ENCODE data around the gene DISC1. TPM values are rescaled to one million over a fixed set of nuclear protein-coding genes. Genes with fewer than 3 reads are reported as not detected.

The DISC1 gene
- total RNA-seq, 5 donors from 2014 or later (not counting 1 experiment from before 2014, with no cell fraction given): 12.9 to 37.0 (median 14.6) TPM

DNA sequence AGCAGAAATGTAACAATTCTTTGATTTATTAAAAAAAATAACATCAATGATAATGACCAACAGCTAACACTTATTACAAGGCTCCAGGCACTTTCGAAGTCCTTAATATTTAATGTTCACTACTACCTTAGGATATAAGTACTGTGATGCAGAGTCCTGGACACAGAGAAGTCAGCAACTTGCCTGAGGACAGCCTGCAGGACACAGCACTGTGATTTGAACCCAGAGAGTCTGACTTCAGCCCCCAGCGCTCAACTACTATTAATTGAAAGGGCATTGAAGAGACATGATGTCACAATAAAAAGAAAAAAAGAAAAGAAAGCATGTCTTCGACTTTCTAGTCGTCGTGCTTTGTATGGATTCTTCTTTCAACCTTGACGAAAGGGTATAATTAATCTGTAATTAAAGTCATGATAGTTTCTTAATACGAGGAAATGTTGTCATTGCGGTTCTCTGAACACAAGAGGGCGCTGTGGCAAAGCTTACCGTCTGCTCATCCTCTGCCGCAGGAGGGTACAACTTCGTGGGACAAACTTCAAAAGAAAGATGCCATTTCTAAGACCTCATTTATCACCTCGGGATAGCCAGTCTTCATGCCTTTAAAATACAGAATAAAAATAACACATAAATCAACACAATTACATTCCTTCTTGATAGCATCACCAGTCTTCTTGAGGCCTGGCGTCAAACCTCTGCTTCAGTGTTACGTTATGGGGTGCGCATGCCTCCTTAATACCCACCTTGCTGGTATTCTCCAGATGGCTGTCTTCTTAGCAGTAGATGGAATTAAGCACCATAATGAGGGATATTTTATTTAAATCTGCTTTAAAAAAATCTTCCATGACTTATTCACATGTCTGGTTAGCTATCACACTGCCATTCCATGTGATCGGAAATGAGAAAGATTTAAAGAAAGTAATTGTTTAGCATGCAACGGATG lies 240.1 kb downstream of the DISC1 start:
- no peaks in the 10 kb centered on the region for H3K27me3 Mint-ChIP-seq
- CTCF ChIA-PET: interaction anchor here (0.9 to 4.9 kb wide), 6 partner anchors 11 to 1376 kb away, joined by 3 to 27 read pairs (median 4); no protein-coding TSS in a partner anchor
- Histone ChIP-seq H3K4me1 (ENCODE audit: control insufficient read depth in 1 of 2, extremely low read depth in 1 of 2, insufficient read depth in 2 of 2, low read length in 2 of 2) (peaks cover 17 to 26% of the 10 kb centered on the region in 2 experiments), H3K9me3 (no peaks in the 10 kb centered on the region), H3K27ac (ENCODE audit: low read length) (no peak overlapping the region), H3K27me3 (replicated peaks in 1 of 2; ENCODE audit: control insufficient read depth in 2 of 2, extremely low read depth in 1 of 2, insufficient read depth in 2 of 2, low read length in 1 of 2) (no peaks in the 10 kb centered on the region), H3K4me3 (ENCODE audit: control insufficient read depth in 1 of 2, extremely low read depth in 1 of 2, low read length in 1 of 2) (no peak overlapping the region), H3K36me3 (ENCODE audit: control insufficient read depth in 2 of 2, extremely low read depth in 1 of 2, insufficient read depth in 1 of 2, low read length in 1 of 2) (no peaks in the 10 kb centered on the region)
- peaks cover 4% of the 10 kb centered on the region for H3K36me3 Mint-ChIP-seq
- H3K4me3 Mint-ChIP-seq: no peak overlapping the region
- DNase-seq: peak in 34 of 35 experiments; percentile 18 to 82 (median 46)
- no peak overlapping the region for H3K27ac Mint-ChIP-seq
- POLR2A ChIA-PET: interaction anchor here in 1 of 2 donors (0.7 to 1.5 kb wide), 2 partner anchors 53 to 65 kb away, joined by 3 read pairs; no protein-coding TSS in a partner anchor
- peaks cover 40 to 46% (median 46%) of the 10 kb centered on the region in 3 donors for H3K4me1 Mint-ChIP-seq
- H3K9me3 Mint-ChIP-seq: no peaks in the 10 kb centered on the region
- 5% methylated on average over 8 of the region's 18 CpGs for WGBS (ENCODE audit: insufficient coverage)
- peak in 2 of 4 experiments; percentile 20 to 35 for ATAC-seq (replicated peaks in 1 of 4)

DNA sequence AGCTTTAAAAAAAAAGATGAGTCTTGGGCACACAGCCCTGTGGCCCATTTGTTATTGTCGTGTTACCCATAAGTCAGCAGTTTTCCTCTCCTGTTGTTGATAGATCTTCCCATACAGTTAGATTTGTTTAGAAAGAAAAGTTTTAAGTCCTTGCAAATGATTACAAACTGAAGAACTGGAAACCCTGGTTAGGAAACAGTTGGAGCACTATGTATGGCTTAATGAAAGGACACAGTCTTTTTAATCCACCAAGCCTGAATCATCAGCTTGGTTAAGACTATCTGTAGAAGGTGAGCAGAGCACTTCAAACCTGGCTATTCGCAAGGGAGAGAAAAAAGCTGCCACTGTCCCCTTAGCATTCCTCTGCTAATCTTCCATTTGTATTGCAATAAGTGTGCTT lies 241.0 kb downstream of the DISC1 start:
- DNase-seq (no peak), ATAC-seq (replicated peaks in 1 of 4) (no peak)
- no peak overlapping the region for H3K27ac ChIP-seq (ENCODE audit: low read length)
- peaks cover 4% of the 10 kb centered on the region for H3K36me3 Mint-ChIP-seq
- H3K4me3 Mint-ChIP-seq: no peak overlapping the region
- H3K9me3 Mint-ChIP-seq: no peaks in the 10 kb centered on the region
- H3K27ac Mint-ChIP-seq: no peak overlapping the region
- ChIA-PET POLR2A (interaction anchor here in 1 of 2 donors (0.7 to 1.5 kb wide), 2 partner anchors 52 to 64 kb away, joined by 3 read pairs; no protein-coding TSS in a partner anchor), CTCF (interaction anchor here (1.1 to 4.9 kb wide), 5 partner anchors 22 to 760 kb away, joined by 3 to 27 read pairs (median 5); no protein-coding TSS in a partner anchor)
- H3K36me3 ChIP-seq (ENCODE audit: control insufficient read depth in 2 of 2, extremely low read depth in 1 of 2, insufficient read depth in 1 of 2, low read length in 1 of 2): no peaks in the 10 kb centered on the region
- H3K27me3 ChIP-seq (replicated peaks in 1 of 2; ENCODE audit: control insufficient read depth in 2 of 2, extremely low read depth in 1 of 2, insufficient read depth in 2 of 2, low read length in 1 of 2): no peaks in the 10 kb centered on the region
- H3K9me3 ChIP-seq: no peaks in the 10 kb centered on the region
- no CpG with 5 or more reads among the region's 2 CpGs for WGBS (ENCODE audit: insufficient coverage)
- H3K4me3 ChIP-seq (ENCODE audit: control insufficient read depth in 1 of 2, extremely low read depth in 1 of 2, low read length in 1 of 2): no peak overlapping the region
- peaks cover 20 to 27% of the 10 kb centered on the region in 2 experiments for H3K4me1 ChIP-seq (ENCODE audit: control insufficient read depth in 1 of 2, extremely low read depth in 1 of 2, insufficient read depth in 2 of 2, low read length in 2 of 2)
- H3K27me3 Mint-ChIP-seq: no peaks in the 10 kb centered on the region
- peaks cover 46 to 55% (median 53%) of the 10 kb centered on the region in 3 donors for H3K4me1 Mint-ChIP-seq

DNA sequence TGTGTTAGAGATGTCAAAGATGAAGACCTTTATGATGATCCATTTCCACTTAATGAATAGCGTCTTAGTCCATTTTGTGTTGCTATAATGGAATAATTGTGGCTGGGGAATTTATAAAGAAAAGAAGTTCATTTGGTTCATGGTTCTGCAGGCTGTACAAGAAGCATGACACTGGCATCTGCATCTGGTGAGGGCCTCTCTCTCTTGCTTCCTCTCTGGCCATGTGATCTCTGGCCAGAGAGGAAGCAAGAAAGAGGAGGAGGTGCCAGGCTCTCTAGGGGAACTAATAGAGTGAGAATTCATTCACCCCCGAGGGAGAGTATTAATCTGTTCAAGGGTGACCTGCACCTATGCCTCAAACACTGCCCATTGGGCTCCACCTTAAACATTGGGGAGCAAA lies 242.8 kb downstream of the DISC1 start:
- Mint-ChIP-seq H3K27me3 (no peaks in the 10 kb centered on the region), H3K4me1 (peaks cover 46 to 55% (median 53%) of the 10 kb centered on the region in 3 donors), H3K4me3 (no peak overlapping the region), H3K9me3 (no peaks in the 10 kb centered on the region), H3K36me3 (peaks cover 11% of the 10 kb centered on the region), H3K27ac (peak overlapping the region in 1 of 2 donors; percentile 8)
- ATAC-seq (replicated peaks in 1 of 4) (peak in 1 of 4 experiments; percentile 27), DNase-seq (no peak)
- Histone ChIP-seq H3K4me3 (ENCODE audit: control insufficient read depth in 1 of 2, extremely low read depth in 1 of 2, low read length in 1 of 2) (no peak overlapping the region), H3K27ac (ENCODE audit: low read length) (no peak overlapping the region), H3K4me1 (ENCODE audit: control insufficient read depth in 1 of 2, extremely low read depth in 1 of 2, insufficient read depth in 2 of 2, low read length in 2 of 2) (peaks cover 20 to 27% of the 10 kb centered on the region in 2 experiments), H3K9me3 (no peaks in the 10 kb centered on the region), H3K36me3 (ENCODE audit: control insufficient read depth in 2 of 2, extremely low read depth in 1 of 2, insufficient read depth in 1 of 2, low read length in 1 of 2) (no peaks in the 10 kb centered on the region), H3K27me3 (replicated peaks in 1 of 2; ENCODE audit: control insufficient read depth in 2 of 2, extremely low read depth in 1 of 2, insufficient read depth in 2 of 2, low read length in 1 of 2) (no peaks in the 10 kb centered on the region)
- POLR2A ChIA-PET: no interaction called here
- no CpG with 5 or more reads among the region's 2 CpGs for WGBS (ENCODE audit: insufficient coverage)
- CTCF ChIA-PET: interaction anchor here in 1 of 2 donors (0.6 to 4.9 kb wide), 3 partner anchors 10 to 758 kb away, joined by 3 to 27 read pairs (median 5); no protein-coding TSS in a partner anchor

DNA sequence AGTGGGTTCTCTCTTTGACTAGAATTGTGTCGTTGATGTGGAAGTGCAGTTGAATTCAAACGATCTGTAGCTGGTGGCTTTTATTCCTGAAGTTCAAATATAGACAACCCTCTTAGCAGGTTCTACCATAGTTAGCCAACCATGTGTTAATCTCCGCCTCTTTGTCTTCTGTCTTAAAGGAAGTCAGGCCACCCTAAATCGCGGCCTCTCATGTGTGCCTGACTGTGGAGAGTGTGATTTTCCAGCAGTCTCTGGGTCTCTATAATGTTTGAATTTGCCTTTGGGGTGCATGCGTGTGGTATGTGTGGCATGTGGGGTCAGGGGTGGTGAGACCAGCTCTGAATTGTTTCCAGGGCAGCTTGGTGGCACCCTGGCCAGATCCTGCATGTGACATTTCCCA lies 244.9 kb downstream of the DISC1 start:
- 79% methylated on average over 2 of the region's 6 CpGs for WGBS (ENCODE audit: insufficient coverage)
- Mint-ChIP-seq H3K9me3 (peaks cover 3 to 5% (median 4%) of the 10 kb centered on the region in 3 donors), H3K27ac (peak overlapping the region in 1 of 2 donors; percentile 71), H3K4me1 (peaks cover 46 to 51% (median 49%) of the 10 kb centered on the region in 3 donors), H3K4me3 (peak overlapping the region in 1 of 3 donors; percentile 11), H3K27me3 (no peaks in the 10 kb centered on the region), H3K36me3 (peaks cover 26% of the 10 kb centered on the region)
- Histone ChIP-seq H3K4me1 (ENCODE audit: control insufficient read depth in 1 of 2, extremely low read depth in 1 of 2, insufficient read depth in 2 of 2, low read length in 2 of 2) (peaks cover 20 to 27% of the 10 kb centered on the region in 2 experiments), H3K4me3 (ENCODE audit: control insufficient read depth in 1 of 2, extremely low read depth in 1 of 2, low read length in 1 of 2) (no peak overlapping the region), H3K27me3 (replicated peaks in 1 of 2; ENCODE audit: control insufficient read depth in 2 of 2, extremely low read depth in 1 of 2, insufficient read depth in 2 of 2, low read length in 1 of 2) (no peaks in the 10 kb centered on the region), H3K9me3 (no peaks in the 10 kb centered on the region), H3K27ac (ENCODE audit: low read length) (no peak overlapping the region), H3K36me3 (ENCODE audit: control insufficient read depth in 2 of 2, extremely low read depth in 1 of 2, insufficient read depth in 1 of 2, low read length in 1 of 2) (peaks cover 0 to 9% of the 10 kb centered on the region in 2 donors)
- POLR2A ChIA-PET: no interaction called here
- ATAC-seq (replicated peaks in 1 of 4) (peak in 1 of 4 experiments; percentile 22), DNase-seq (no peak)
- CTCF ChIA-PET: no interaction called here

DNA sequence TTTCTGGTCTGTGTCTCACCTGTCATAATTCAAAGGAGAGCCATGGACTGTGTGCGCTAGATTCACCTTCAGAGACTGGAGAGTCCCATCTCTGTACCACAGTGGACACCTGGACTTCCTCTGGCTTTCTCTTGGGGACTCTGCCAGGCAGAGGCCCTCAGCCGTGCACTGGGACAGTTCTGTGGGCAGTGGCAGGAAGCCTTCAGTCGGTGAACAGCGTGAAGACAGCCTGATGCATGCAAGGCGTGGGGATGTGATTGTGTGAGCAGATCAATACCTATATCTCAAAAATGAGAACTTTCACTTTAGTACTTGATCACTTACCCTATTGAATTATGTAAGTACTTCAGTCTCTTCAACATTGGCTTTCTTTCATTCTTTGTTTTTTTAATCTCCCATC lies 245.3 kb downstream of the DISC1 start:
- Mint-ChIP-seq H3K4me1 (peaks cover 44 to 47% (median 45%) of the 10 kb centered on the region in 3 donors), H3K4me3 (no peak overlapping the region), H3K27me3 (no peaks in the 10 kb centered on the region), H3K36me3 (peaks cover 26% of the 10 kb centered on the region), H3K27ac (peak overlapping the region; percentile 25 to 71), H3K9me3 (peaks cover 3 to 5% (median 4%) of the 10 kb centered on the region in 3 donors)
- no peaks in the 10 kb centered on the region for H3K27me3 ChIP-seq (replicated peaks in 1 of 2; ENCODE audit: control insufficient read depth in 2 of 2, extremely low read depth in 1 of 2, insufficient read depth in 2 of 2, low read length in 1 of 2)
- peak in 3 of 4 experiments; percentile 34 to 67 (median 56) for ATAC-seq (replicated peaks in 1 of 4)
- ChIA-PET POLR2A (no interaction called here), CTCF (no interaction called here)
- peaks cover 0 to 9% of the 10 kb centered on the region in 2 donors for H3K36me3 ChIP-seq (ENCODE audit: control insufficient read depth in 2 of 2, extremely low read depth in 1 of 2, insufficient read depth in 1 of 2, low read length in 1 of 2)
- peak in 2 of 35 experiments; percentile 8 to 11 for DNase-seq
- H3K27ac ChIP-seq (ENCODE audit: low read length): no peak overlapping the region
- H3K4me1 ChIP-seq (ENCODE audit: control insufficient read depth in 1 of 2, extremely low read depth in 1 of 2, insufficient read depth in 2 of 2, low read length in 2 of 2): peaks cover 17 to 26% of the 10 kb centered on the region in 2 experiments
- H3K9me3 ChIP-seq: no peaks in the 10 kb centered on the region
- WGBS (ENCODE audit: insufficient coverage): 47% methylated on average over 2 of the region's 5 CpGs
- no peak overlapping the region for H3K4me3 ChIP-seq (ENCODE audit: control insufficient read depth in 1 of 2, extremely low read depth in 1 of 2, low read length in 1 of 2)

DNA sequence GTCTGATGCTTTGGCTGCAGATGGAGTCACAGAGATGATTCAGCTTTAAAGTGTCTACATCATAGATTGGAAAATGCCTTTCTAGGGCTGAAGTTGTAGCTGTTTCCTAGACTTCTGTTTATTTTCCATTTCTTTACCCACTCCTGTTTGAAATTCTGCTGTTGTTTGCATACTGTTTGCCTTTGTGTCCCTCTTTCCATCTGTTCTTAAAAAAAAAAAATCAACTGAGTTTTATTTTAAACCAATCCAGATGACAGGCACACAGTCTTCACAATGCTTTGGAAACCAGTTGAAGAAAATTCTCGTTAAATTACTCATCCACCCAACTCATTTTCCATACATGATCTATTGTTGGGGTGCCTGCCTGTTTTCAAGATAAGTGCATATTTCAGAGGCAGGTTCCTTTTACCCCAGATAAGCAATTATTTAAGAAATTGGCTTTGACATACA lies 245.9 kb downstream of the DISC1 start:
- H3K4me3 Mint-ChIP-seq: no peak overlapping the region
- H3K9me3 Mint-ChIP-seq: peaks cover 3 to 5% (median 4%) of the 10 kb centered on the region in 3 donors
- H3K9me3 ChIP-seq: no peaks in the 10 kb centered on the region
- ChIA-PET CTCF (no interaction called here), POLR2A (interaction anchor here in 1 of 2 donors (0.5 kb wide), 1 partner anchor 809 kb away, joined by 3 read pairs; no protein-coding TSS in a partner anchor)
- DNase-seq (no peak), ATAC-seq (replicated peaks in 1 of 4) (no peak)
- H3K36me3 Mint-ChIP-seq: peaks cover 26% of the 10 kb centered on the region
- peaks cover 11 to 20% of the 10 kb centered on the region in 2 experiments for H3K4me1 ChIP-seq (ENCODE audit: control insufficient read depth in 1 of 2, extremely low read depth in 1 of 2, insufficient read depth in 2 of 2, low read length in 2 of 2)
- no peak overlapping the region for H3K4me3 ChIP-seq (ENCODE audit: control insufficient read depth in 1 of 2, extremely low read depth in 1 of 2, low read length in 1 of 2)
- H3K4me1 Mint-ChIP-seq: peaks cover 42 to 44% (median 43%) of the 10 kb centered on the region in 3 donors
- no peaks in the 10 kb centered on the region for H3K27me3 ChIP-seq (replicated peaks in 1 of 2; ENCODE audit: control insufficient read depth in 2 of 2, extremely low read depth in 1 of 2, insufficient read depth in 2 of 2, low read length in 1 of 2)
- WGBS (ENCODE audit: insufficient coverage): no CpG with 5 or more reads among the region's 1 CpG
- H3K27ac ChIP-seq (ENCODE audit: low read length): no peak overlapping the region
- H3K36me3 ChIP-seq (ENCODE audit: control insufficient read depth in 2 of 2, extremely low read depth in 1 of 2, insufficient read depth in 1 of 2, low read length in 1 of 2): peaks cover 0 to 9% of the 10 kb centered on the region in 2 donors
- no peaks in the 10 kb centered on the region for H3K27me3 Mint-ChIP-seq
- peak overlapping the region in 1 of 2 donors; percentile 13 for H3K27ac Mint-ChIP-seq

Data from T-cell (primary cell).